Left lung (tissue), 10 donors: ENCODE measurements around the gene C12orf43. TPM values are rescaled to one million over a fixed set of nuclear protein-coding genes. Genes with fewer than 3 reads are reported as not detected.

ENCODE experiments used
- ATAC-seq: fragments of 200-7000 bp; cut with Tn5 transposase; one replicate; pipeline ENCODE4 v1.9.1; 2020; ENCODE audit warnings: moderate library complexity
- DNase-seq, 4 donors: peaks; one replicate each; pipeline ENCODE4 v3.0.0-alpha.2; 2013 to 2020
- H3K27ac ChIP-seq, 2 donors: fragments of 200-600 bp; sonication (generic) in 1 of 2; one replicate each; pipeline versions ENCODE4 v1.5.0 to v1.8.0; 2020 to 2021
- H3K27me3 ChIP-seq, 2 donors: fragments of 200-600 bp; sonication (generic) in 1 of 2; one replicate each; pipeline versions ENCODE4 v1.5.0 to v1.8.0; 2020 to 2021
- H3K36me3 ChIP-seq, 2 donors: fragments of 200-600 bp; sonication (generic) in 1 of 2; one replicate each; pipeline versions ENCODE4 v1.5.0 to v1.8.0; 2020 to 2021
- H3K4me1 ChIP-seq, 2 donors: fragments of 200-600 bp; one replicate each; pipeline ENCODE4 v1.8.0; 2021
- H3K4me3 ChIP-seq, 2 donors: fragments of 200-600 bp; sonication (generic) in 1 of 2; one replicate each; pipeline versions ENCODE4 v1.5.0 to v1.8.0; 2020 to 2021; ENCODE audit warnings: mild to moderate bottlenecking in 1 of 2
- H3K9me3 ChIP-seq, 2 donors: fragments of 200-600 bp; sonication (generic) in 1 of 2; one replicate each; pipeline versions ENCODE4 v1.5.0 to v1.8.0; 2020 to 2021
- intact Hi-C, 2 donors: fragments of 100-400 bp; cut with DNase I; formaldehyde crosslinking; loops; one replicate each; pipeline versions ENCODE4 v1.11.2 to v1.14.2; 2022
- polyA plus RNA-seq, 6 donors: library from polyadenylated mRNA; unstranded; fragments of 120-200 nt; gene quantifications; one replicate each; pipeline ENCODE4 v1.2.1, GENCODE V29; 2013; ENCODE audit not compliant: insufficient read length in 6 of 6
- total RNA-seq, 2 donors: library from RNA; stranded (reverse); fragmentation: NEBNext Ultra II Directional; extraction: Animal tissue kit (Norgen Biotek cat#: 25700); gene quantifications; one replicate each; pipeline ENCODE4 v1.2.1, GENCODE V29; 2021
- TF ChIP-seq, protein P1 (sequence below), 2 donors: fragments of 200-600 bp; sonication (generic) in 1 of 2; IDR thresholded peaks; one replicate each; pipeline versions ENCODE4 v1.5.0 to v1.8.0; 2021; ENCODE audit warnings: antibody characterized with exemption in 2 of 2
- donor health status: DM: no; HTN: yes; CAD: no.
- donor health status: DM: no; HTN: no; CAD: no.

Gene C12orf43
- total and polyA plus RNA-seq, 8 donors = 11.9 to 20.6 (median 16.6) TPM

DNA sequence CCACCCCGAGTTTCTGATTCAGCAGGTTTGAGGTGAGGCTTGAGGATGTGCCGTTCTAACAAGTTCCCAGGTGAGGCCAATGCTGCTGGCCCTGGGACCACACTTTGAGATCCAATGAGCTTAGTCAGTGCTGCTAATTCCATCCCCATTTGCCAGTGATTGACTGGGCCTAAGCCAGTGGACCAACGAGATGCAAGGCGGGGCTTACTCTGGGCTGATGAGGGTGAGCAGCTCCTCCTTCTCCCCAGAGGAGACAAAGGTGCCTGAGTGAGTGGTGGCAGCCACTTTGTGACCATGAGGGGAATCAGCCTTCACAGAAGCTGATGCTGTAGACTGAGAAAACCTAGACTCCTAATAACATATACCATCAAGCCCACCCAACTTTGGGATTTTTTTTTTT is 61.1 kb downstream of the C12orf43 start:
- Histone ChIP-seq H3K27me3 (no peaks in the 10 kb centered on the region), H3K4me3 (no peak overlapping the region), H3K4me1 (no peaks in the 10 kb centered on the region), H3K9me3 (no peaks in the 10 kb centered on the region), H3K27ac (no peak overlapping the region), H3K36me3 (no peaks in the 10 kb centered on the region)
- no peak for DNase-seq
- TF ChIP-seq, protein P1, sequence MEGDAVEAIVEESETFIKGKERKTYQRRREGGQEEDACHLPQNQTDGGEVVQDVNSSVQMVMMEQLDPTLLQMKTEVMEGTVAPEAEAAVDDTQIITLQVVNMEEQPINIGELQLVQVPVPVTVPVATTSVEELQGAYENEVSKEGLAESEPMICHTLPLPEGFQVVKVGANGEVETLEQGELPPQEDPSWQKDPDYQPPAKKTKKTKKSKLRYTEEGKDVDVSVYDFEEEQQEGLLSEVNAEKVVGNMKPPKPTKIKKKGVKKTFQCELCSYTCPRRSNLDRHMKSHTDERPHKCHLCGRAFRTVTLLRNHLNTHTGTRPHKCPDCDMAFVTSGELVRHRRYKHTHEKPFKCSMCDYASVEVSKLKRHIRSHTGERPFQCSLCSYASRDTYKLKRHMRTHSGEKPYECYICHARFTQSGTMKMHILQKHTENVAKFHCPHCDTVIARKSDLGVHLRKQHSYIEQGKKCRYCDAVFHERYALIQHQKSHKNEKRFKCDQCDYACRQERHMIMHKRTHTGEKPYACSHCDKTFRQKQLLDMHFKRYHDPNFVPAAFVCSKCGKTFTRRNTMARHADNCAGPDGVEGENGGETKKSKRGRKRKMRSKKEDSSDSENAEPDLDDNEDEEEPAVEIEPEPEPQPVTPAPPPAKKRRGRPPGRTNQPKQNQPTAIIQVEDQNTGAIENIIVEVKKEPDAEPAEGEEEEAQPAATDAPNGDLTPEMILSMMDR (IDR thresholded peaks at IDR 0.05) = no peak
- intact Hi-C loops = no loop called here
- no peak for ATAC-seq

GRCh38 chr12:120950807-120951206 is 65.5 kb downstream of the C12orf43 start:
- TF ChIP-seq, protein P1 (IDR thresholded peaks at IDR 0.05) = no peak
- intact Hi-C loops = no loop called here
- H3K4me1 ChIP-seq = no peaks in the 10 kb centered on the region
- no peaks in the 10 kb centered on the region for H3K9me3 ChIP-seq
- no peaks in the 10 kb centered on the region for H3K36me3 ChIP-seq
- no peaks in the 10 kb centered on the region for H3K27me3 ChIP-seq
- H3K4me3 ChIP-seq = no peak overlapping the region
- H3K27ac ChIP-seq = no peak overlapping the region
- DNase-seq (no peak), ATAC-seq (no peak)

Other genes with a start within 250 kb of the C12orf43 start
- gene SPPL3, start 112.1 kb downstream of the C12orf43 start, total RNA-seq = 10 to 100 TPM; 44.5 to 46.5 TPM
- 10 to 100 TPM; 63.5 to 76.2 (median 69.9) TPM for gene SPPL3, start 112.1 kb downstream of the C12orf43 start, polyA plus RNA-seq
- gene HNF1A, start 37.9 kb downstream of the C12orf43 start, total RNA-seq = under 1 TPM in 1 of 2 donors, not detected in 1; 0.10 TPM
- 1 to 10 TPM; 2.1 to 3.6 (median 2.7) TPM for gene HNF1A, start 37.9 kb downstream of the C12orf43 start, polyA plus RNA-seq
- gene OASL, start 22.8 kb upstream of the C12orf43 start, total RNA-seq = 10 to 100 TPM in 1 of 2 donors, 1 to 10 TPM in 1; 4.8 to 11.9 TPM
- under 1 TPM in 5 of 6 donors, not detected in 1; 0.06 to 0.41 (median 0.23) TPM for gene OASL, start 22.8 kb upstream of the C12orf43 start, polyA plus RNA-seq
- gene P2RX7, start 116.4 kb upstream of the C12orf43 start, total RNA-seq = 10 to 100 TPM; 11.6 to 25.6 TPM
- gene P2RX7, start 116.4 kb upstream of the C12orf43 start, polyA plus RNA-seq = 1 to 10 TPM; 1.5 to 2.6 (median 2.0) TPM
- 10 to 100 TPM; 57.1 to 75.1 TPM for gene P2RX4, start 193.6 kb upstream of the C12orf43 start, total RNA-seq
- gene P2RX4, start 193.6 kb upstream of the C12orf43 start, polyA plus RNA-seq = 10 to 100 TPM; 29.2 to 33.1 (median 30.4) TPM